Activated CD4-positive, alpha-beta T cell treated with anti-CD3 and anti-CD28 coated beads for 1 hour (primary cell): Measurements from ENCODE around the gene DPF3.

ENCODE experiments used
- DNase-seq: peaks from one replicate; pipeline ENCODE4 v3.0.0-alpha.2; 2020

The DPF3 gene

DNA sequence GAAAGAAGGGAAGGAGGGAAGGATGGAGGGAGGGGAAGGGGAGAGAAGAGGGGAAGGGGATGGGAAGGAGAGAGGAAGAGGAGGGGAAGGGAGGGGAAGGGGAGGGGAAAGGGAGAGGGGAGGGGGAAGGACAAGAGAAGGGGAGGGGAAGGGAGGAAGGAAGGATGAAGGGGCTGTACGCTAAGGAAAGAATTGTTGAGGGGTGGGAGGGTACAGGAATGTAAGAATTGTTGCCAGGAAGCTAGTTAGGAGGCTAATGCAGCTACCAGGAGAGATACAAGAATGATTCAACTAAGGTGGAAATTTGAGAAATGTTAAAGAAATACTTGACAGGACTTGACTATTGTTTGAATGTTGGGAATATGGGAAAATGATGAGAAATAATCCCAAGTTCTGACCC, 261.2 kb downstream of the DPF3 start:
- no peak for DNase-seq

DNA sequence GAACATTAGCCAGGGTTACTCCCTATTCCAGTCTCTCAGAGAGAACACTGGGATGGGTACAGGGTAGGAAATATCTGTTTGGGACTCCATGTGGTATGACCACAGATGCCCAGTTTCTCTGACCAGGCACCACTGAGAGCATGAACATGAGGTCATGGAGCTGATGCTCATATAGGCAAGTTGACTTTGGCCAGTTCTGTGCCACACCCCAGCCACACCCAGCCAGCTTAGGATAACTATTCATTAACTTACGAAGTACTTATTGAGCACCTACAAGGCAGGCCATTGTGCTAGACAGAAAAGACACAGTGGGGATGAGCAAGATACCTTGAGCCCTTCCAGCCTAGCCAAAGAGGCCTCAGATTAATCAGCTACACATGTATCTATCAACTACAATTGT, 262.5 kb downstream of the DPF3 start:
- DNase-seq = no peak

DNA sequence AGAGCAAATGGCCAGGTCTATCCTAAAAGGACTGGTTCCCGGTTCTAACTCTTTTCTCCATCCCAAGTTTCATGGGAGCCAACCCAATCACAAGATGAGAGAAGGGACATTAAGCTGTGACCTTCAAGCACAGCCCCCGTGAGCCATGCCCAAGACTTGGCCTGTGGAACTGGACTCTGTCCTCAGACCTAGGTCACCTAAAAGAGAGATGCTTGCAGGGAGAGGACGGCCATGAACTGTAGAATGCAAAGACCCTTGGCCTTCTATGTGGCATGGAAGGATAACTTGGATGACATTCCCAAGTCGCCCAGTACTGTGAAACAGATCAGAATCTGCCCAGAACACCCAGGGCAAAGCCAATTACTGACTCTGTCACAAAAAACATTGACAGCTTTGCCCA, 263.5 kb downstream of the DPF3 start:
- no peak for DNase-seq

GRCh38 chr14:72629534-72629933, 264.4 kb downstream of the DPF3 start:
- no peak for DNase-seq

GRCh38 chr14:72625689-72626088, 268.2 kb downstream of the DPF3 start:
- DNase-seq = no peak

- DNase-seq = no peak
These were observed 272.4 kb downstream of the DPF3 start for GRCh38 chr14:72621387-72622065.

DNA sequence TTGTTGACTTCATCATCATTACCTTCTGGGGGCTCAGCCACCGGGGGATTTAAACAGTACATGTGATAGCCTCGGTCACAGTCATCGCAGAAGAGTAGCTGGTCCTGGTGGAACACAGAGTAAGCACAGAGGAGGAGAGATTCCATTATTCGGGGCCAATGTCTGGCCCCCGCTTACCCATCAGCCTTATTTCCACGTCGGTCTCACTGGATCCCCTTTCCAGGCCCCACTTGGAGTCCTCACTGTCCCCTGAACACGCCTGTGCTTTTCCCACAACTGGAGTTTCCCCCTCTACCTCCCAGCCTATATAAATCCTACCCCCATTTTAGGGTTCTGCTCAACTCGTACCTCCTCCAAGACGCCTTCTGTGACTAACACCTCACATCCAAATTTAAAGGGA, 274.0 kb downstream of the DPF3 start:
- DNase-seq = no peak

GRCh38 chr14:72619111-72619571, 274.8 kb downstream of the DPF3 start:
- no peak for DNase-seq

DNA sequence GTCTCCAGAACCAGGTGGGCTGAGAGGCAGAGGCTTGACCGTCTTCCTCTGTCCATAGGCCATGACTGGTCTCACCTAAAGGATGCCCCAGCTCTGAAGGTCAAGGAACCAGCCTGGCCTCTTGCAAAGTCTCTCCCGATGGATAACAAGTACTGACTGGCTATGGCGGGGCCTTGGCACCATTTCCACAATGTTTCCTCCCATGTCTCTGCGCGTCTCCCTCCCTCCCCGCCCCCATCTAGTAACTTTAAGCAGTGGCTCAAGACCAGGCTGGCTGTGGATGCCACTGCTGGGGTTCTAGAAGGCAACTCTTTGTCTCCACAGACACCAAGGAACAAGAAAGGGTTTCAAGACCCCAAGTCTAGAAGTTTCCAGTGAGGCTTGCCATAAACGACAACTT, 275.5 kb downstream of the DPF3 start:
- DNase-seq = no peak

DNA sequence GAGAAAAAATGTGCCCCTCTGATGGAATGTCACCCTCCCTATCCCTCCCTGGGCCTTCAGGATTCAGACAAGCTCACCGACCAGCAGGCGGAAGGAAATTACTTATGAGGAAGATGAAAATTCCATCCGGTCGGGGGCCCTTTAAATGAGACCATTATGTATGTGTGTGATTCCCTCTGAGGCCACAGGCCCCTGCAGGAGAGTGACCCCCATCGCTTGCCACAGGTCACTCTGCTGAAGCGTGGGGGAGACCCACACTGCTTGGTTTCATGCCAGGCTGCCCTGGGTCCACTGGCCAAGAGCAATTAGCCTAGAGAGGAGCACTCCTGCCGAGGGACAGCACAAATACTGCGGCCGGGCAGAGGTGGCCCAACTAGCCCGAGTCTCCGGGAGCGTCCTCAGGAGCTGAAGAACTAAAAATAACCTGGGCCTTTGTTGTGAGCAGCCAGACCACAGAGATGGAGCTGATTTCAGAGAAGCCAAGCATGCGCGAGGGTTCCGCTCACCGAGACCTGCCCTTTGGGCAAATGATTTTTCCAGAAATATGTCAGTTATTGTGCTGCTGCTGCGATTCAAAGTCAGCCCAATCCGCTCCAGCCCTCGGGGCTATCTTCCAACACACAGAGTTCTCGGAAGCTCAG, 276.4 kb downstream of the DPF3 start:
- no peak for DNase-seq

DNA sequence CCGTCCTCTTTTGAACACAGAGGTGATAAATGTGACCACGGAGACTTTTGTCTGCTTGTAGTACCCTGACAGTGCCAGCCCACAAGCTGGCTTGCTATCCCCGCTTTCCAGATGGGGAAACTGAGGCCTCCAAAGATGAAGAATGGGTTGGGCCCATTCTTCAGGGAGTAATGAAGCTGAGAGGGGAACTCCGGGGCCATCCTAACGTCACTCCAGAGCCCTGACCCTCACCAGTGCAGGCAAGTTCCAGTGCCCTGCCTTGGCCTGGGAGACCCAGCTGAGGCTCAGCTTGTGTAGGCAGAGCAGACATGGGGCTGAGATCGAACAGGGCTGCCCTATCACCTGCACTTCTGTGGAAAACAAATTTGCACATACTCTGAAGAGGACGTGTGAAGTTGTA, 277.1 kb downstream of the DPF3 start:
- DNase-seq = no peak

- DNase-seq = no peak
These were observed 277.6 kb downstream of the DPF3 start for GRCh38 chr14:72616294-72616693.

- DNase-seq = no peak
These were observed 278.3 kb downstream of the DPF3 start for GRCh38 chr14:72615451-72616121.

GRCh38 chr14:72614891-72615415, 278.9 kb downstream of the DPF3 start:
- no peak for DNase-seq

DNA sequence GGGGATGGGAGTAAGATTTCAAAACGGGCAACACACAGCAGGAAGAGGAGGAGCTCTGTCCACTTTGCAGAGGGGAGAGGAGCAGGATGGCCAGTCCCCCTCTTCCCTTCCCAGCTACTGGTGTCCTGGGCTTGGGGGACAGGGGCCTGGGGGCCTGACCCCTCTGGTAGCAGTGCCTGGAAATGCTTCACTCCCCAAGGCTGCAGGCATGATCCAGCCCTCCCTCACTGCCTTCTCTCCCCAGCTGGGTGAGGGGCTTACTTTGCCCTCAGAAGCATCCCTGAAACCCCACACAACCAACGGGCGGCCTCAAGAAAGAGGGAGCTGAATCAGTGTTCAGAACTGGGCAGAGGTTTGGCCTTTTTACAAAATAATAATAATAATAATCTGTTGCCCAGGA, 279.5 kb downstream of the DPF3 start:
- DNase-seq = no peak

DNA sequence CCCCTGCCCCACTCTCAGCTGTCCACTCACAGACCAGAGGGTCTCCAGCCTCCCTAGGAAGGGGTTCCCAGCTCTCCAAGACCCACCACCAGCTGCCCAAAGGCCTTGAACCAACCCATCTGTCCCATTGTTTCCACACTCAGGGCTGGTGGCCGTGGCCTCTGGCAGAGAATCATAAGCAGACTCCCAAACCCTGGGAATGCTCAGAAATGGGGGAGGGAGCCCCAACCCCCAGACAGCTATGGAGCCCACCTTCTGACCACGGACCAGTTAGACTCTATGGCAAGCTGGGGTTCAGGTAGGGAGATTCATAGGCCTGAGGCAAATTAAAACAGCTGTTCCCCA, 280.0 kb downstream of the DPF3 start:
- DNase-seq = no peak

DNA sequence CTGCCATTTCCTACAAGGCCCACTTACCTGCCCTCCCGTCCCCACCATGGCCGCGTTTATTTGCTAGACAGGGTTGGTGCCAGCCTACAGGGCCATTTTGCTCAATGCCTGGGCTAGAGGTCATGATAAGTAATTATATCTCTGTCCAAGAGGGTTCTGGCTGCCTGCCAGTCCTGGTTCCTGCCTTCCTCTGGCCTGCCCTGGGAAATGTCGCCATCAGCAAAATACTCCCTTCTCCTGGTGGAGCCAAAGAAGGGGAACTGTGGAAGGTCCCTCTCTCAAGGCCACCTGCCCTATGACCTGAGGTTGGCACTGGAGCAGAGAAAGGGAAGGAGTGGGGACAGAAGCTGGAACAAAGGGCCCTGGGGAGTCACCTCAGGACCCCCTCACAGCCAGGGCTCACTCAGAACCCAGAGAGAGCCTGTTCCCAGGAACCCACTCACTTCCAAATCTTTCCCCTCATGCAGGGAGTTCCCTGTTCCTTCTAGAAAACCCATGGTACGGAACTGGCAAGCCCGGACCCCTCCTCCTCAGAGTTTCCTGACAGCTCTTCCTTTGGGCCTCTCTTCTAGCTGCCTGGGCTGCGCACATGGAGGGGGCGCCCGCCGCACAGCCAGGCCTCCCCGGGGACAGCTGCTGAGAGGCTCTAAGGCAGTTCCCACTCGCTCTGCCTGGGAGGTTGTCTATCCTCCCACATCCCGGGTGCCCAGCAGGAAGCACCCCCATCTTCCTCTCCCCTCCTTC, 280.5 kb downstream of the DPF3 start:
- no peak for DNase-seq

GRCh38 chr14:72612041-72612440, 281.9 kb downstream of the DPF3 start:
- DNase-seq = no peak

DNA sequence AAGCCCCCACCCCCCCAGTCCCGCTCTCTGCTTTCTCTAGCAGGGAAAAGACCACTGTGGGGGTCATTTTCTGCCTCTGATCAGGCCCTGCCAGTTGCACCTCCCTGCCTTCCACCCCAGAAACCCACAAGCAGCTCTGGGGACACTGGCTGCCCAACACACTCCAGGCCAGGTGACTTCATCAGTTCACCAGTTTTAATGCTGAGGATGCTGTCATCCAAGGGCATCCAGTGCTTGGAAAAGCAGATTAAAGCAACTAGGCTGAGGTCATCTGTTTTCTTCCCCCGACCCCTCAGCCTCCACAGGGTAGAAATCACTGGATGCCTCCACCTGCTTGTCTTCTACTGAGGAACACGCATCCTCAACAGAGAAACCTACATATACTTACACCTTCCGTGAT, 282.4 kb downstream of the DPF3 start:
- DNase-seq = no peak

- no peak for DNase-seq
These were observed 283.1 kb downstream of the DPF3 start for GRCh38 chr14:72610831-72611200.

DNA sequence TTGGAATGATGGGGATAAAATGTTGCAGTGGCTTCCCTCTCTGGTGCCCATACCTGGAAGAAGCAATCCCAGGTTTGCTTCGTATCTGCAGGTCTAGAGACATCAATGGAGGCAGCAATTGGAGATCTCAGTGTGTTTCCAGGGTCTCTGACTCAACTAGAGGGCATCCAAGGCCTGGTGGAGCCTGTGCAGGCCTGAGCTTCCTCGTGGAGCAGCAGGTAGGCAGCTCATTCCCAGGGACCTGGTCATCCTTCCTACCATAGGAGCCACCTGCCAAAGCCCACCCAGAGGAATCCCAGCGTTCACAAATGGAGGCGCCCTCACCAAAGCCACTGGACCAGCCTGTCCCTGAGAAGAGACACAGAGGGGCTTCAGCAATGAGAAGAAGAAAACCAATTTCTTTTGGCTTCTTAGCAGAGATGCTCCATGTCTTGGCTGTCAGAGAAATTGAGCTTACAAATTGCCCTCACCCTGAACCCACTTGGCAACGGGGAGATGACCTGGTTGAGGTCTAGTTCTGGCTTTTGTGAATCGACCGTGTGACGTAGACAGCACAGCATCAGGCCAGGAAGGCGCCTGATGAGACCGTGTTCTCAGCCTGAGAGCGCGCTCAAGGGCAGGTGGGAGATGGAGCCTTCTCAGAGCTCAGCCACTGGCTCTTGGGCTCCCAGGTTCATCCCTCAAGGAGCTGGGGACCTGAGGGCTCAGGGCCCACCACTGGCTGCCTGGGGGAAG, 283.6 kb downstream of the DPF3 start:
- no peak for DNase-seq

GRCh38 chr14:72609205-72609916, 284.5 kb downstream of the DPF3 start:
- no peak for DNase-seq
